Measurements from ENCODE around the gene ARHGAP6.
"Not testable (repeated sequence)": the region's sequence is repeated elsewhere in the genome, so short reads cannot be mapped to it uniquely, and the experiment has no call there.

ARHGAP6 gene

GRCh38 chrX:11135564-11136185 lies 530.0 kb downstream of the ARHGAP6 start:
- DNase-seq = no peak

- no peak for DNase-seq
Measured at GRCh38 chrX:11131146-11131545, 534.6 kb downstream of the ARHGAP6 start.

GRCh38 chrX:11130136-11130535 lies 535.6 kb downstream of the ARHGAP6 start:
- no peak for DNase-seq

GRCh38 chrX:11129534-11130105 lies 536.1 kb downstream of the ARHGAP6 start:
- no peak for DNase-seq

DNA sequence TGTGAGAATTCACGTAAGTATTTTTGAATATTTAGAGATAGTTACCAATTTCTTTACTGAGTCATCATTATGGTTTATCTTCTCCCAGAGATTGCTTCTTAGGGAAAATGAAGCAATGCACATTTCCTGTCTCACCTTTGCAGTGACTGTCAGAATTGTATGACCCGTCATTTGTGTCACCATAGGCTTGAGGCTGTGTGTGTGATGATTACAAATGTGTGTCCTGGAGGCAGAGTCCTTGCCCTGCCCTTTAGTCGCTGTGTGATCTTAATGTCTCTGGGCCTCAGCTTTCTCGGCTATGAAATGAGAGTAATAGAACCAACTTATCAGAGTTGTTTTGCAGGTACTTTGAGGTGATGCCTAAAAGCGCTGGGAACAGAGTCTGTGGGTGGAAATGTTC lies 540.7 kb downstream of the ARHGAP6 start:
- no peak for DNase-seq

GRCh38 chrX:11124112-11124511 lies 541.6 kb downstream of the ARHGAP6 start:
- DNase-seq = no peak

- DNase-seq = not testable (repeated sequence)
Measured at GRCh38 chrX:11123087-11123486, 542.6 kb downstream of the ARHGAP6 start.

DNA sequence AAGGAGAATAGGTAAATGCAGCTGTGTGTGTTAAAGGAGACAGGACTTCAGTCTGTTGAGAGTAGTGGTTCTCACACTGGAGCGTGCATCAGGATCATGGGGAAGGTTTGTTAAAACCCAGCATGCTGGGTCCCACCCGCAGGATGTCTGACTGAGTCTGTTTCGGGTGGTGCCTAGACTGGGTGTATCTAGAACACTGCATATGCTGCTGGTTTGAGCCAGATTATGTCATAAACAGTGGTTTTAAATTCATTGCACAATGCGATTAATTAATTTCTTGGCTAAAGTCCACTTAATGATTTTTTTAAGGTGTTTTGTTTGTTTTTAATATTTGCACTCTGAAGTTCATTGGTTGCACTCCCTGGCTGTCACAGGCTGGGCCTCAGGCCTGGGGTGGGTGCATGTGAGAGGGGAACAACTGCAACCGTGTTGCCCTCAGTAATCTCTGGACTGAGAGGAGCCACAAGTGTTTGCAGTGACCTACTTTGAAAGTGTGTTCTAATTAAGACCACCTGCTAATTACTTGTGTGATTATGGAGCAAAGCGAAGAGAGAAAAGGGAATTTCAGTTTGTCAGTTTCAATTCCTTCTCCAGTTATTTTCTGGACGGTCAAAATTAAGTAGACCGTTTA lies 546.3 kb downstream of the ARHGAP6 start:
- DNase-seq = no peak

- DNase-seq = no peak
Measured at GRCh38 chrX:11117745-11118144, 548.0 kb downstream of the ARHGAP6 start.

DNA sequence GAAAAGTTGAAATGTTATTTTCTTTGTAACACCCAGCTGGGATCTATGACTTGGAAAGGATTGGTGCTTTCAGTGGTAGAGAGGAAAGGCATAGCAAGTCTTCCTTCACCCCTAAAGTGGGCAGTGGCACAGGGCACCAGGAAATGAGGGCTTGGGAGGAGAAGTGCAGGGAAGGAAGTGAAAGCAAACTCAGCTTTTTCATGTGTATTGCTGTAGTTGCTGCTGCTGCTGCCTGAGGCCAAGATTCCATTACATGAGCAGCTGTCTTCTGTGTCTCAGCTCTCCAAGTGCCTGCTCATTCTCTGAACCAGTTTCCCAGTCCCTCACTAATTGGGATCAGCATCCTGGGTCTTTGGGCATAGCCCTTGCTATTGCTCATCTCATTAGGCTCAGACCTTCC lies 552.0 kb downstream of the ARHGAP6 start:
- no peak for DNase-seq

DNA sequence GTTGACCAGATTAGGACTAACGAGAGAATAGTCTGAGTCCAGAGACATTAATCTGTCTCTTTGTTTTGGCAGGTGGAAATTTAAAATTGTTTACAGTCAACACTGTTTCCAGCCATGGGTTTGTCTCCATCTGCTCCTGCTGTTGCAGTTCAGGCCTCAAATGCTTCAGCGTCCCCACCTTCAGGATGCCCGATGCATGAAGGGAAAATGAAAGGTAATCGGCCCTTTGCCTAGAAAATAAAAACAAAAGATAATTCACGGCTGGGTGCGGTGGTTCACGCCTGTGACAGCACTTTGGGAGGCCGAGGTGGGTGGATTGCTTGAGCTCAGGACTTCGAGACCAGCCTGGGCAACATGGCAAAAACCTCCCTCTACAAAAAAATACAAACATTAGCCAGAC lies 553.8 kb downstream of the ARHGAP6 start:
- DNase-seq = no peak

DNA sequence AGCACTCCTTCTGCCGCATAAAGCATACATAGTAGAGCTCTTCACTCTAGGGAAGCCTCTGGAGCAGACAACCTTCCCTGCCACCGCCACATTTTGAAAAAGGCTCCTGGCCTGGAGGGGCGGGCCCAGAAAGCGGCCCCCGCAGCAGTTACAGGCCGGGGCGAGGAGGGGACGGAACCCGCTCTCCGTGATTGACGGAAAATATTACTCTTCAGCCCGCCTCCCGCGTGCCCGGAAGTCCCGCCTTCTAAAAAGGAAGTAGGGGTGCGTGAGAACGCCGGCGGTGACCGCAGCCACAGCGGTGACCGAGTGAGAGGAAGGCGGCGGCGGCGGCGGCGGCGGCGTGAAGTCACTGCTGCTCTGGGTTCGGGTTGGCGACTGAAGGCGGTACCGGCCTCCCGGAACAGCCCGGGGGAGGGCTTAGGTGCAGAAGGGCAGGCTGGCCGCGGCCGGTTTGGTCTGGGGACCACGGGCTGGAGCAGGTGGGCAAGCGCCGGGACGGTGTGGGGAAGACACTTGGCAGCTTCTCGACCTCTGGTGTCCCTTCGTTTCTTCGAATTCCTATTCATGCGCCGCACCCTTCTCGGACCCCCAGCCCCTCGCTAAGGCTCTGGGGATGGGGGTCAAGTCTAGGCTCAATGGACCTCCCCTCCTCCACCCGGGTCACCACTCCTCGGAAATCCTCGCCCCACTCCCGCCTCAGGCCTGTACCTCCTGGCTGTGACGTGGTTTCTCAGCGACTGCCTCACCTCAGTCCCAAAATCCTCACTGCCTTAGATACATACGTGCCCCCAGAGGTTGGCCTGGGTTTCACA lies 554.5 kb downstream of the ARHGAP6 start, which contains the start of gene HCCS:
Gene HCCS (plus strand): TSS at position 296 of the 815 bp plus-strand sequence. CDS start 729 bp downstream, outside the sequence.
- peak; percentile 17 to 41 for DNase-seq

GRCh38 chrX:11109968-11110367 lies 555.8 kb downstream of the ARHGAP6 start:
- no peak for DNase-seq

- no peak for DNase-seq
Measured at GRCh38 chrX:11108253-11108941, 557.3 kb downstream of the ARHGAP6 start.

GRCh38 chrX:11105080-11105479 lies 560.6 kb downstream of the ARHGAP6 start:
- DNase-seq = no peak

DNA sequence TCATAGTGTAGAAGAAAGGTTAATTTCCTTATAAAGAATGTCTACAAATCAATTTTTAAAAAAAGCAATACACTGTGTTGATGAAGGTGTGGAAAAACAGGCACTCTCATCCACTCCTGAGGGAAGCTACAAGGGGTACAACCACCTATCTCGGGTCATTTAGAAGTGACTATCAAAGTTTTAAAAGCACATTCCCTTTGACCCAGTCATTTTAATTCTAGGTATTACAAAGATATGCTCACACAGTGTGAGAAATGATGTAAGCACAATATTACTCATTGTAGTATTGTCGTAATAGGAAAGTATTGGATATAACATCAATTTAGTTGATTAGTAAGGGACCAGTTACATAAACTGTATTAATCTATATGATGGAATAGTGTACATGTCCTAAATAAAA lies 562.0 kb downstream of the ARHGAP6 start:
- DNase-seq = no peak

DNA sequence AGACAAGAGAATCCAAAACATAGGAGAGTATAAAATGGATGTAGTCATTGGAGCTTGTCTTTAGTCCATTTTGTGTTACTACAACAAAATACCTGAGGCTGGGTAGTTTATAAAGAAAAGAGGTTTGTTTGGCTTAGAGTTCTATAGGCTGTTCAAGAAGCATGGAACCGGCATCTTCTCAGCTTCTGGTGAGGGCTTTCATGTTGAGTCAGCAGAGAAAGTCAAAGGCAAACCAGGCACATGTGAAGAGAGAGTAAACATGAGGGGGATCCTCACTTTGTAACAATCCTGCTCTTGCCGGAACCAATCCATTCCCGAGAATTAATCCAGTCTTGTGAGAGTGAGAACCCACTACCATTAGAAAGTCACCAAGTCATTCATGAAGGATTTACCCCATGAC lies 562.7 kb downstream of the ARHGAP6 start:
- DNase-seq = no peak

- peak in 1 of 2 experiments; percentile 1 for DNase-seq
Measured at GRCh38 chrX:11100281-11101035, 565.3 kb downstream of the ARHGAP6 start.

GRCh38 chrX:11099465-11099864 lies 566.3 kb downstream of the ARHGAP6 start:
- no peak for DNase-seq

DNA sequence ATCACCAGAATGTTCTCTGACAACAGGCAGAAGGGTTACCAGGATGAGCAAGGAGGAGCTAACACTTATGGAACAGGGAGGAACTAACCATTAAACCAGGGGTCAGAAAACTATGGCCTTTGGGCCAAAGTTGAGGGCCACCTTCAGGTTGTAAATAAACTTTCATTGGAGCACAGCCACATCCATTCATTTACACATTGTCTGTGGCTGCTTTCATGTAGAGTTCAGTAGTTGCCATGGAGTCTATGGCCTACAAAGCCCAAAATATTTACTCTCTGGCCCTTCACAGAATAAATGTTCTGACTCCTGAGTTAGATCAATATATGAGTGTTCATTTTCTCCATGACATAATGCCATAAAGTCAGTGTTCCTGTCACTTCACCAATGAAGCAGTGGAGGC lies 567.8 kb downstream of the ARHGAP6 start:
- DNase-seq = no peak

DNA sequence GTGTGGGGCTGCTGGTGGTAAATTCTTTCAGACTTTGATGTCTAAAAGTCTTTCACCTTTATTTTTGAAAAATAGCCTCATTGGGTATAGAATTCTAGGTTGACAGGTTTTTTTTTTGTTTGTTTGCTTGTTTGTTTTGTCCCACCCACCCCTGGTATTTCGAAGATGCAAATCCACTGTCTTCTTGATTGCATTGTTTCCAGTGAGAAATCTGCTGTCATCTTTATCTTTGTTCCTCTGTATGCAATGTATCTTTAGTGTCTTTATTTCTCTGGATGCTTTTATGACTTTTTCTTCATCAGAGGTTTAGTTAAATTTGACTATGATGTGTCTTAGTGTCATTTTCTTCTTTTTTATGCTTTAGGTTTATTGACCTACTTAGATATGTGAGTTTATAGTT lies 575.9 kb downstream of the ARHGAP6 start:
- DNase-seq = no peak
